B cell (primary cell): Measurements from ENCODE around the gene RHCG.

Source experiments
- EZH2 ChIP-seq: IDR thresholded peaks from 2 replicates; pipeline ENCODE4 v1.6.1; 2012; ENCODE audit warnings: borderline replicate concordance, low read depth, mild to moderate bottlenecking, moderate library complexity, low read length; ENCODE audit not compliant: insufficient read depth, poor library complexity, severe bottlenecking
- TF ChIP-seq, protein P1 (sequence below): fragments of 200-600 bp; IDR thresholded peaks from one replicate; pipeline ENCODE4 v1.8.0; 2022; ENCODE audit warnings: antibody characterized with exemption, mild to moderate bottlenecking

DNA sequence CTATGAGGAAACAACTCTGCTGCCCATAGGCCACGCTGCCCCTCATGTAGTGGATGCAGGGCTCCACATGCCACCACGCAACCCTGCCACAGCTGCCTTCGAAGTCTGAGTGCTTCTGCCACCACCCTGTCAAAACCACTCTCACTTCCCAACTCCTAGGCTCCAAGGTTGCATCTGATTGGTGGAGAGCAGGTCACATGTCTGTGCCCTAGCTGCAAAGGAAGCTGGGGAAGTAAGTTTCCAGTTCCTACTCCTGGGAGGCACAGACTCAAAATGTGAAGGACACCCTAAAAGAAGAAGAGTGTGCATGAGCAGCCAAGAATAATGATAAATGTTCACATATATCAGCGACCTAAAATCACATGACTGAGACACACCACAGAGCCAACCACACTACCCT lies 47.0 kb upstream of the RHCG start:
- TF ChIP-seq, protein P1, sequence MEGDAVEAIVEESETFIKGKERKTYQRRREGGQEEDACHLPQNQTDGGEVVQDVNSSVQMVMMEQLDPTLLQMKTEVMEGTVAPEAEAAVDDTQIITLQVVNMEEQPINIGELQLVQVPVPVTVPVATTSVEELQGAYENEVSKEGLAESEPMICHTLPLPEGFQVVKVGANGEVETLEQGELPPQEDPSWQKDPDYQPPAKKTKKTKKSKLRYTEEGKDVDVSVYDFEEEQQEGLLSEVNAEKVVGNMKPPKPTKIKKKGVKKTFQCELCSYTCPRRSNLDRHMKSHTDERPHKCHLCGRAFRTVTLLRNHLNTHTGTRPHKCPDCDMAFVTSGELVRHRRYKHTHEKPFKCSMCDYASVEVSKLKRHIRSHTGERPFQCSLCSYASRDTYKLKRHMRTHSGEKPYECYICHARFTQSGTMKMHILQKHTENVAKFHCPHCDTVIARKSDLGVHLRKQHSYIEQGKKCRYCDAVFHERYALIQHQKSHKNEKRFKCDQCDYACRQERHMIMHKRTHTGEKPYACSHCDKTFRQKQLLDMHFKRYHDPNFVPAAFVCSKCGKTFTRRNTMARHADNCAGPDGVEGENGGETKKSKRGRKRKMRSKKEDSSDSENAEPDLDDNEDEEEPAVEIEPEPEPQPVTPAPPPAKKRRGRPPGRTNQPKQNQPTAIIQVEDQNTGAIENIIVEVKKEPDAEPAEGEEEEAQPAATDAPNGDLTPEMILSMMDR: no peak
- no peak for TF ChIP-seq EZH2
